IMR-90 (cell line): ENCODE measurements around the gene ARMH3. TPM values are rescaled to one million over a fixed set of nuclear protein-coding genes. Genes with fewer than 3 reads are reported as not detected.

Source experiments
- ATAC-seq: fragments of 200-7000 bp; cut with Tn5 transposase; 2 replicates; pipeline ENCODE4 v1.9.1; 2020; ENCODE audit warnings: low read depth, mild to moderate bottlenecking, moderate library complexity
- BruUV-seq: library from RNA; stranded (reverse); fragments of 400-500 nt; replicated peaks from 2 replicates; lab custom pipeline; 2021; lab: Mats Ljungman, UMichigan
- CTCF ChIA-PET: fragments of 300-600 bp; formaldehyde crosslinking; extraction: SDS; loops from one replicate; lab custom pipeline; 2021; ENCODE audit warnings: antibody characterized with exemption; lab: Yijun Ruan, JAX
- POLR2A ChIA-PET: fragments of 300-600 bp; sonication (Branson Sonifier 250); formaldehyde crosslinking; loops from one replicate; lab custom pipeline; 2022; ENCODE audit warnings: antibody characterized with exemption; ENCODE audit not compliant: unreplicated experiment; lab: Charles Lee
- DNase-seq: peaks from one replicate; pipeline ENCODE4 v3.0.0; 2013
- H2AFZ ChIP-seq: replicated peaks from 2 replicates; pipeline ENCODE3; 2013; ENCODE audit warnings: low read length, mild to moderate bottlenecking; ENCODE audit not compliant: poor library complexity
- H2AK5ac ChIP-seq: 2 replicates; pipeline ENCODE4 v1.6.1; 2013; ENCODE audit warnings: low read depth, low read length, inconsistent platforms
- H2AK9ac ChIP-seq: replicated peaks from 2 replicates; pipeline ENCODE3; 2013; ENCODE audit warnings: mild to moderate bottlenecking, low read depth, low read length, moderate library complexity; ENCODE audit not compliant: poor library complexity
- H2BK120ac ChIP-seq: 2 replicates; pipeline ENCODE4 v1.6.1; 2013; ENCODE audit warnings: low read depth, low read length, inconsistent platforms
- H2BK15ac ChIP-seq: 3 replicates; pipeline ENCODE4 v1.6.1; 2013; ENCODE audit warnings: low read depth, low read length, inconsistent platforms
- H2BK20ac ChIP-seq: 2 replicates; pipeline ENCODE4 v1.6.1; 2013; ENCODE audit warnings: low read depth, mild to moderate bottlenecking, inconsistent platforms, low read length, moderate library complexity
- H2BK5ac ChIP-seq: 2 replicates; pipeline ENCODE4 v1.6.1; 2013; ENCODE audit warnings: mild to moderate bottlenecking, low read depth, low read length, inconsistent platforms; ENCODE audit not compliant: poor library complexity, severe bottlenecking
- H3K14ac ChIP-seq: replicated peaks from 2 replicates; pipeline ENCODE4 v1.6.1; 2013; ENCODE audit warnings: low read depth, low read length, inconsistent platforms
- H3K18ac ChIP-seq: 2 replicates; pipeline ENCODE4 v1.6.1; 2013; ENCODE audit warnings: low read depth, low read length, control low read depth
- H3K23ac ChIP-seq: 2 replicates; pipeline ENCODE4 v1.6.1; 2013; ENCODE audit warnings: low read depth, low read length, inconsistent platforms
- H3K27ac ChIP-seq: 2 replicates; pipeline ENCODE4 v1.5.1; 2013; ENCODE audit warnings: mild to moderate bottlenecking, control low read depth, low read length; ENCODE audit not compliant: insufficient read depth
- H3K27me3 ChIP-seq: 2 replicates; pipeline ENCODE4 v1.6.1; 2013; ENCODE audit warnings: low read length; ENCODE audit not compliant: control insufficient read depth, insufficient read depth
- H3K36me3 ChIP-seq: 2 replicates; pipeline ENCODE4 v1.6.1; 2013; ENCODE audit warnings: low read length, mixed read lengths; ENCODE audit not compliant: control insufficient read depth, insufficient read depth
- H3K4ac ChIP-seq: 2 replicates; pipeline ENCODE4 v1.6.1; 2013; ENCODE audit warnings: low read depth, low read length, inconsistent platforms
- H3K4me1 ChIP-seq: 2 replicates; pipeline ENCODE4 v1.6.1; 2013; ENCODE audit warnings: low read length, mixed read lengths; ENCODE audit not compliant: control insufficient read depth, insufficient read depth
- H3K4me2 ChIP-seq: 2 replicates; pipeline ENCODE4 v1.6.1; 2013; ENCODE audit warnings: low read depth, mild to moderate bottlenecking, control low read depth, low read length, moderate library complexity
- H3K4me3 ChIP-seq: 2 replicates; pipeline ENCODE4 v1.5.1; 2013; ENCODE audit warnings: low read depth, mild to moderate bottlenecking, control low read depth, low read length, moderate library complexity; ENCODE audit not compliant: insufficient read depth
- H3K56ac ChIP-seq: 2 replicates; pipeline ENCODE4 v1.6.1; 2013; ENCODE audit warnings: low read length, inconsistent platforms; ENCODE audit not compliant: insufficient read depth; ENCODE audit errors: extremely low read depth
- H3K79me1 ChIP-seq, 2 experiments: 2 replicates each; pipeline ENCODE4 v1.6.1; 2013; ENCODE audit warnings: low read length in 2 of 2, inconsistent platforms in 1 of 2, low read depth in 1 of 2
- H3K9ac ChIP-seq: 2 replicates; pipeline ENCODE4 v1.6.1; 2013; ENCODE audit warnings: low read depth, low read length, control low read depth
- H3K9me1 ChIP-seq: 2 replicates; pipeline ENCODE4 v1.6.1; 2013; ENCODE audit warnings: low read length, inconsistent platforms; ENCODE audit not compliant: insufficient read depth
- H3K9me3 ChIP-seq: 2 replicates; pipeline ENCODE4 v1.6.1; 2013; ENCODE audit warnings: low read length; ENCODE audit not compliant: control insufficient read depth, insufficient read depth
- H4K20me1 ChIP-seq: 2 replicates; pipeline ENCODE4 v1.6.1; 2013; ENCODE audit warnings: low read length, inconsistent platforms; ENCODE audit not compliant: insufficient read depth
- H4K5ac ChIP-seq: 2 replicates; pipeline ENCODE4 v1.6.1; 2013; ENCODE audit warnings: mild to moderate bottlenecking, low read depth, low read length, control low read depth
- H4K8ac ChIP-seq, 2 experiments: 2 replicates each; pipeline ENCODE4 v1.6.1; 2013; ENCODE audit warnings: low read depth in 2 of 2, low read length in 2 of 2, control low read depth in 1 of 2, inconsistent platforms in 1 of 2
- H4K91ac ChIP-seq: 2 replicates; pipeline ENCODE4 v1.6.1; 2013; ENCODE audit warnings: low read depth, low read length, inconsistent platforms; ENCODE audit not compliant: insufficient read depth
- BHLHE40 ChIP-seq: fragments of 150-350 bp; IDR thresholded peaks from 2 replicates; pipeline ENCODE4 v1.6.1; 2016; ENCODE audit warnings: mild to moderate bottlenecking, low read depth, low read length
- CEBPB ChIP-seq: IDR thresholded peaks from 2 replicates; pipeline ENCODE4 v1.6.1; 2012; ENCODE audit warnings: low read depth, low read length, improper control_type of control experiment
- FOS ChIP-seq: fragments of 150-350 bp; IDR thresholded peaks from 2 replicates; pipeline ENCODE4 v1.6.1; 2016; ENCODE audit warnings: low read depth, low read length
- MXI1 ChIP-seq: IDR thresholded peaks from 2 replicates; pipeline ENCODE4 v1.6.1; 2012; ENCODE audit warnings: low read depth, mild to moderate bottlenecking, low read length, moderate library complexity, borderline replicate concordance
- POLR2A ChIP-seq: IDR thresholded peaks from 2 replicates; pipeline ENCODE4 v1.6.1; 2012; ENCODE audit warnings: mild to moderate bottlenecking, low read depth, low read length
- RAD21 ChIP-seq: IDR thresholded peaks from 2 replicates; pipeline ENCODE4 v1.6.1; 2012; ENCODE audit warnings: low read length, improper control_type of control experiment
- RCOR1 ChIP-seq: IDR thresholded peaks from 2 replicates; pipeline ENCODE4 v1.6.1; 2012; ENCODE audit warnings: mild to moderate bottlenecking, low read length, improper control_type of control experiment; ENCODE audit not compliant: insufficient replicate concordance
- RFX5 ChIP-seq: IDR thresholded peaks from 2 replicates; pipeline ENCODE4 v1.8.0; 2012; ENCODE audit warnings: low read depth, mild to moderate bottlenecking, low read length, moderate library complexity
- WGBS, 2 experiments: methylation state at CpG; one replicate each; pipeline versions ENCODE4 v1.1.5 to v1.1.7; 2013; ENCODE audit warnings: missing lambda C conversion rate in 2 of 2; ENCODE audit not compliant: insufficient read length in 1 of 2; ENCODE audit errors: extremely low coverage in 2 of 2; 5-methylcytosine and 5-hydroxymethylcytosine counted together
- dilution Hi-C: fragments of 300-500 bp; cut with HindIII; formaldehyde crosslinking; loops from one replicate; pipeline ENCODE4 v1.14.3; 2018; ENCODE audit warnings: low sequenced_read_pairs; ENCODE audit not compliant: unreplicated experiment
- in situ Hi-C: fragments of 300-500 bp; cut with MboI; formaldehyde crosslinking; loops from 3 replicates; pipeline ENCODE4 v1.14.3; 2019; ENCODE audit warnings: low sequenced_read_pairs, inconsistent platforms, mixed read lengths
- intact Hi-C: fragments of 100-400 bp; cut with micrococcal nuclease; formaldehyde crosslinking; loops from 2 replicates; pipeline ENCODE4 v1.10.0; 2022
- polyA plus RNA-seq, 3 experiments: library from polyadenylated mRNA; depleted of rRNA; stranded (reverse); fragments of >200 nt; gene quantifications; 2 replicates each; pipeline ENCODE4 v1.2.3, GENCODE V29; 2012; ENCODE audit warnings: low replicate concordance in 1 of 3
- total RNA-seq: library from RNA; depleted of rRNA; stranded (reverse); fragments of >200 nt; gene quantifications from 2 replicates; pipeline ENCODE4 v1.2.3, GENCODE V29; 2012
- TF ChIP-seq, protein P1 (sequence below): conservative IDR thresholded peaks from 2 replicates; pipeline ENCODE4 v1.5.1; 2012; ENCODE audit warnings: mild to moderate bottlenecking, low read depth, low read length, improper control_type of control experiment
- TF ChIP-seq, protein P2 (sequence below): fragments of 150-350 bp; IDR thresholded peaks from 2 replicates; pipeline ENCODE4 v1.6.1; 2017; ENCODE audit warnings: mild to moderate bottlenecking, antibody characterized with exemption, low read length, low read depth

ARMH3 gene
- total and polyA plus RNA-seq, 2 of the 4 experiments (the other 2 are of a cell fraction), result 12.1 to 13.1 TPM

DNA sequence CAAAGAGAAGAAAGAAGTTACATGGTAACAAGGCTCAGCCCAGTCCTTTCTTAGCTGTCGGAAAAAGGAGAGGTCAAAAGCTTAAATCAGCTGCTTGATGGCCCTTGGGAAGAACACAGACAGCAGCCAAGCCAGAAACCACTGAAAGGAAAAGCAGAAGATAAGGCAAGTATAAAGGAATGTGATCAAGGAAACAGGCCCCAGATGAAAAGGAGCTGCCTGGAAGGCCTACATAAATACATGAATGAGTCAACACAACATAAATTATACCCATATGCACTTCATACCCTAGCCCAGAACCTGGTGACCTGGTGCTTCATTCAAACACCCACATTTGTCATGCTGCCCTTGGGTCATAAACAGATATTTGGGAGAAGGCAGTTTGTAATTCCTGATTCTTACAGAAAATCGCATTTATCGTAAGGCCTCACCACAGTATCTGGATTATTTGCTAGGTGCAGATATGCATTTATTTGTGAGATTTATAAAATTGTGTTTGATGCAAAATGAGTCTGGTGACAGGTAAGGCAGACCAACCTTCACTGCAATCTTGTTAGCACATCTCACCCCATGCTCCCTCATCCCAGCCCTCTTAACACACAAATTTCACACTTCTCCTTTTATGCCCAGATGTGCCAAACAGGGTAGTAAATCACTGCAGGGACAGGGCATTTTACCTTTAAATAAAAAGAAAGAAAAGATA, 117.5 kb downstream of the ARMH3 start:
- ATAC-seq (peak; percentile 75), DNase-seq (peak; percentile 93)
- Histone ChIP-seq H3K9me1 (peaks cover 25% of the 10 kb centered on the region), H3K23ac (peak overlapping the region; percentile 88; the same call in 1 of the 2 replicates), H2AFZ (no peak overlapping the region), H2AK9ac (no peak overlapping the region), H3K9me3 (no peaks in the 10 kb centered on the region), H3K4me2 (peak overlapping the region; percentile 89), H3K56ac (peak overlapping the region; percentile 77), H3K9ac (peak overlapping the region; percentile 18), H4K5ac (peak overlapping the region; percentile 80), H4K91ac (peak overlapping the region; percentile 90), H2BK120ac (peak overlapping the region; percentile 93), H4K20me1 (peaks cover 7% of the 10 kb centered on the region; the same call in 1 of the 2 replicates), H3K79me1 (peaks cover 9 to 37% of the 10 kb centered on the region in 2 experiments), H3K4me1 (peaks cover 39% of the 10 kb centered on the region), H3K27me3 (no peaks in the 10 kb centered on the region), H3K4ac (peak overlapping the region; percentile 96), H2BK20ac (peak overlapping the region; percentile 97), H2AK5ac (peak overlapping the region; percentile 89), H4K8ac (peak overlapping the region; percentile 31 to 94), H3K27ac (peak overlapping the region; percentile 93), H2BK5ac (peak overlapping the region; percentile 98), H2BK15ac (peak overlapping the region; percentile 89), H3K18ac (peak overlapping the region; percentile 94), H3K4me3 (no peak overlapping the region), H3K14ac (peak overlapping the region; percentile 83), H3K36me3 (no peaks in the 10 kb centered on the region)
- ChIA-PET CTCF (interaction anchor here (0.5 to 1.2 kb wide), 4 partner anchors 14 to 54 kb away, joined by 3 read pairs; no protein-coding TSS in a partner anchor), POLR2A (no interaction called here)
- WGBS, 2 experiments, result 0% methylated on average over 1 of the region's 3 CpGs; no CpG with 5 or more reads in 1 of the 2 experiments
- dilution Hi-C loops (no loop called here), in situ Hi-C loops (no loop called here), intact Hi-C loops (loop anchor here (1.0 kb wide), 1 partner anchor 98 kb away; no protein-coding TSS in a partner anchor)
- no TSS peak for BruUV-seq
- TF ChIP-seq FOS, result peak; percentile 58
- no peak; the same call in 1 of the 2 replicates for TF ChIP-seq BHLHE40
- TF ChIP-seq RAD21, result 0 out of 2 replicates have a peak, but pooled peaks have one; percentile 7
- TF ChIP-seq RFX5, result no peak
- TF ChIP-seq, protein P1, sequence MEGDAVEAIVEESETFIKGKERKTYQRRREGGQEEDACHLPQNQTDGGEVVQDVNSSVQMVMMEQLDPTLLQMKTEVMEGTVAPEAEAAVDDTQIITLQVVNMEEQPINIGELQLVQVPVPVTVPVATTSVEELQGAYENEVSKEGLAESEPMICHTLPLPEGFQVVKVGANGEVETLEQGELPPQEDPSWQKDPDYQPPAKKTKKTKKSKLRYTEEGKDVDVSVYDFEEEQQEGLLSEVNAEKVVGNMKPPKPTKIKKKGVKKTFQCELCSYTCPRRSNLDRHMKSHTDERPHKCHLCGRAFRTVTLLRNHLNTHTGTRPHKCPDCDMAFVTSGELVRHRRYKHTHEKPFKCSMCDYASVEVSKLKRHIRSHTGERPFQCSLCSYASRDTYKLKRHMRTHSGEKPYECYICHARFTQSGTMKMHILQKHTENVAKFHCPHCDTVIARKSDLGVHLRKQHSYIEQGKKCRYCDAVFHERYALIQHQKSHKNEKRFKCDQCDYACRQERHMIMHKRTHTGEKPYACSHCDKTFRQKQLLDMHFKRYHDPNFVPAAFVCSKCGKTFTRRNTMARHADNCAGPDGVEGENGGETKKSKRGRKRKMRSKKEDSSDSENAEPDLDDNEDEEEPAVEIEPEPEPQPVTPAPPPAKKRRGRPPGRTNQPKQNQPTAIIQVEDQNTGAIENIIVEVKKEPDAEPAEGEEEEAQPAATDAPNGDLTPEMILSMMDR, result no peak
- peak; percentile 44 for TF ChIP-seq RCOR1
- no peak for TF ChIP-seq POLR2A
- no peak for TF ChIP-seq MXI1
- no peak for TF ChIP-seq CEBPB
- TF ChIP-seq, protein P2, sequence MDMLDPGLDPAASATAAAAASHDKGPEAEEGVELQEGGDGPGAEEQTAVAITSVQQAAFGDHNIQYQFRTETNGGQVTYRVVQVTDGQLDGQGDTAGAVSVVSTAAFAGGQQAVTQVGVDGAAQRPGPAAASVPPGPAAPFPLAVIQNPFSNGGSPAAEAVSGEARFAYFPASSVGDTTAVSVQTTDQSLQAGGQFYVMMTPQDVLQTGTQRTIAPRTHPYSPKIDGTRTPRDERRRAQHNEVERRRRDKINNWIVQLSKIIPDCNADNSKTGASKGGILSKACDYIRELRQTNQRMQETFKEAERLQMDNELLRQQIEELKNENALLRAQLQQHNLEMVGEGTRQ, result no peak
